Spleen (tissue), 7 donors: ENCODE results near the gene MASP2.

Source experiments
- POLR2A ChIP-seq, 3 donors: fragments of 450-650 bp; IDR thresholded peaks; one replicate each; pipeline ENCODE4 v1.5.1; 2017; ENCODE audit warnings: antibody characterized with exemption in 3 of 3, mild to moderate bottlenecking in 1 of 3
- POLR2AphosphoS5 ChIP-seq, 3 donors: sonication (generic); formaldehyde crosslinking; IDR thresholded peaks; one replicate each; pipeline ENCODE4 v1.5.1; 2017; ENCODE audit warnings: antibody characterized with exemption in 3 of 3
- TF ChIP-seq, protein P1 (sequence below), 11 experiments: fragments of 200-600 bp in 7 of 11; fragments of 450-650 bp in 4 of 11; sonication (generic) in 4 of 11; IDR thresholded peaks in 8 of 11; conservative IDR thresholded peaks in 3 of 11; 1 replicate in 7 of 11; 2 replicates in 4 of 11; pipeline versions ENCODE4 v1.4.0 to v1.8.0; 2016 to 2021; ENCODE audit warnings: antibody characterized with exemption in 11 of 11, inconsistent platforms in 4 of 11, mild to moderate bottlenecking in 1 of 11
- donor health status: DM: no; HTN: no; CAD: no; lungs with moderate emphysema.
- donor health status: DM: no; HTN: no; CAD: no.
- donor health status: DM: no; HTN: no; CAD: no.

DNA sequence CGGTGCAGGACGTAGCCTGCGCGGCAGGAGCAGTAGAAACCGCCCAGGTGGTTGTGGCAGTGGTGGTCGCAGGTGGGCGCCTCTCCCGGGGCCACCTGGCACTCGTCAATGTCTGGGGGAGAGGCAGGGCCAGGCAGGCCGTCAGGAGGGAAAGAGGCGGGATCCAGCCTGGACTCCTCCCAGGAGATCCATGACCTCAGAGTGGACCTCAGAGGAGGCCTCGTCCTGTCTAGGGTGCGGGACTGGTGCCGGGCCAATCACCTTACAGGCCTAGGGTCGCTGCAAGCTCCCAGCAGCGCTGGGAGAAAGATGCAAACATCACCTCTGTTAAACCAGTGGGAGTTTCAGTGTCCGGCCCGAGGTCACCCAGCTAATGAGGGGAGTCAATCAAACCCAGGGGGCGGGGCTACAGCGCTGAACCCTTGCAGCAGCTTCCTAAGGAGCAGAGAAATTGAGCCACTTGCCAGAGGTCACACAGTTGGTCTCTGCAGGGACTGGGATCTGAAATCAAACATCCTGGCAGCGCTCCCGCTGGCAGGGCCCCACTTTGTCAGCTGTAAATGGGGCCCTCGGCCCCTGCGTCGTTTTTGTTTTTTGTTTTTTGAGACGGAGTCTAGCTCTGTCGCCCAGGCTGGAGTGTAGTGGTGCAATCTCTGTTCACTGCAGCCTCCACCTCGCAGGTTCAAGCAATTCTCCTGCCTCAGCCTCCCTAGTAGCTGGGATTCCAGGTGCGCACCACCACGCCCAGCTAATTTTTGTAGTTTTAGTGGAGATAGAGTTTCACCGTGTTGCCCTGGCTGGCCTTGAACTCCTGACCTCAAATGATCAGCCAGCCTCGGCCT lies 1.4 kb downstream of the MASP2 start:
- TF ChIP-seq POLR2AphosphoS5 (IDR thresholded peaks at IDR 0.05) = no peak
- no peak for TF ChIP-seq POLR2A (IDR thresholded peaks at IDR 0.05)
- TF ChIP-seq, protein P1, sequence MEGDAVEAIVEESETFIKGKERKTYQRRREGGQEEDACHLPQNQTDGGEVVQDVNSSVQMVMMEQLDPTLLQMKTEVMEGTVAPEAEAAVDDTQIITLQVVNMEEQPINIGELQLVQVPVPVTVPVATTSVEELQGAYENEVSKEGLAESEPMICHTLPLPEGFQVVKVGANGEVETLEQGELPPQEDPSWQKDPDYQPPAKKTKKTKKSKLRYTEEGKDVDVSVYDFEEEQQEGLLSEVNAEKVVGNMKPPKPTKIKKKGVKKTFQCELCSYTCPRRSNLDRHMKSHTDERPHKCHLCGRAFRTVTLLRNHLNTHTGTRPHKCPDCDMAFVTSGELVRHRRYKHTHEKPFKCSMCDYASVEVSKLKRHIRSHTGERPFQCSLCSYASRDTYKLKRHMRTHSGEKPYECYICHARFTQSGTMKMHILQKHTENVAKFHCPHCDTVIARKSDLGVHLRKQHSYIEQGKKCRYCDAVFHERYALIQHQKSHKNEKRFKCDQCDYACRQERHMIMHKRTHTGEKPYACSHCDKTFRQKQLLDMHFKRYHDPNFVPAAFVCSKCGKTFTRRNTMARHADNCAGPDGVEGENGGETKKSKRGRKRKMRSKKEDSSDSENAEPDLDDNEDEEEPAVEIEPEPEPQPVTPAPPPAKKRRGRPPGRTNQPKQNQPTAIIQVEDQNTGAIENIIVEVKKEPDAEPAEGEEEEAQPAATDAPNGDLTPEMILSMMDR (IDR thresholded peaks at IDR 0.05 in 8 of 11, conservative IDR thresholded peaks at IDR 0.05 in 3 of 11) = no peak
